ENCODE data around the gene MAP4K2. TPM values are rescaled to one million over a fixed set of nuclear protein-coding genes. Genes with fewer than 3 reads are reported as not detected.

Gene MAP4K2
- total RNA-seq, 1 donor from 2014 or later, result 12.7 TPM

DNA sequence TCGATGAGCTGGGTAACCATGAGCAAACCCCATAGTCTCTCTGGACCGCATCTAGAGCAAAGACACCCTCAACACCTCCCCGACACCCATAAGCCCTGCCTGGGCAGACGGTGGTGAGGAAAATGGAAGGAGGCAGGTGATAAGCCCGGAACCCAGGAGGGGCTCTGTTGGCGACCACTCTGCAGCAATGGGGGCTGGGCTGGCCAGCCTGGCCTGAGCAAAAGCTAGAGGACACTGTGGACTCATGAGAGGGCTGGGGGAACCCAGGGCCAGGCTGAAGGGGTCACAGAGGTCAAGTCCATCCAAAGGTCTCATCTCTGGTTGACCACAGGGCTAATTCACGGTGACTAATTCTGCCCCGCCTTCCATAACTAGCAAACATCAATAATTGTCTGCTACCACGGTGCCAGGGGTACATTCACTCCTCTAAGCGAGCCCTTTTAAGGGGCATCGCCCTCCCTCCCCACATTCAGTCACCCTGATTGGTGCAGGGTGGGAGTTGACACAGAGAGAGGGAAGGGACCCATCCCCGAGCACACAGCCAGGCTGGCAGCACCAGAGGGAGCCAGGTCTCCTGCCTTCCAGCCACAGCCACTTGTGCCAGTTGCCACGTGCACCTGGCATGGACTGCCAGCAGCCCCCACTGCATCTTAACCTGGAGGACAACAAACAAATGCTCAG lies 47.2 kb downstream of the MAP4K2 start:
- Mint-ChIP-seq H3K4me1 (ENCODE audit: low read depth) (peaks cover 11% of the 10 kb centered on the region), H3K27me3 (no peaks in the 10 kb centered on the region), H3K36me3 (ENCODE audit: insufficient read depth) (no peaks in the 10 kb centered on the region), H3K27ac (no peak overlapping the region), H3K4me3 (ENCODE audit: low read depth) (no peak overlapping the region), H3K9me3 (ENCODE audit: low read depth) (no peaks in the 10 kb centered on the region)
- no peak for DNase-seq (ENCODE audit: low spot score, unreplicated experiment)
- TF ChIP-seq CTCF (IDR thresholded peaks at IDR 0.05; ENCODE audit: unreplicated experiment), result no peak

DNA sequence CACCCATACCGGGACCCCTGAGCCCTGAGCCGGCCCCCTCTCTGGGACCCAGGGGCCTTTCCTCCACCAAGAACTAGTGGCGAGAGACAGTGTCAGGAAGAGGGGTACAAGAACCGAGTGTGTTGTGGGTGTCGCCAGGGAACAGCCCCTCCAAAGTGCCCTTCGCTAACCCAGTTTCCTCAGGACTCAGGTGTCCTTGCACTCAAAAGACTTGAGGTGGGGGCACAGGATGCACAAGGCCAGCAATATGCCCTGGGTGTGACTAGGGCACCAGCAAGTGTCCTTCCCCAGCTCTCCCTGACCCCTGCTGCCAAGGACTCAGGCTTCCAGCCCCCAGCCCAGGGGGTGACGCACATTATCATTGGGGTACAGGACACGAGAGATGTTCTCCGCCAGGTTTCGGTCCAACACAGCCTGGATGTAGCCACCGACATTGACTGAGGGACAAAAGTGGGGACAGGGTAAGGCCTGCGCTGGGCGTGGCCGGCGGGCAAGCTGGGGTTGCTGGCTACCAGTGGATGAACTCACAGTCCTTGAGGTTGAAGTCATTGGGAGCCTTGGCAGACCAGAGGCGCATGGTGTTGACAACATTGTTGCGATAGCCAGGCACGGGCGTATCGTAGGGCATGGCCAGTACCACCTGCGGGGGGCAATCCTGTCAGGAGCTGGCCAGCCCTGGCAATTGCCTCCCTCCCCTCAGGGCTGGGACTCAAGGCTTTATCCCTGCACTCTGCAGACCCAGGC lies 47.9 kb downstream of the MAP4K2 start:
- no peak for DNase-seq (ENCODE audit: low spot score, unreplicated experiment)
- no peak for TF ChIP-seq CTCF (IDR thresholded peaks at IDR 0.05; ENCODE audit: unreplicated experiment)
- Mint-ChIP-seq H3K27me3 (peaks cover 1% of the 10 kb centered on the region), H3K36me3 (ENCODE audit: insufficient read depth) (peaks cover under 1% of the 10 kb centered on the region), H3K4me1 (ENCODE audit: low read depth) (peaks cover 10% of the 10 kb centered on the region), H3K4me3 (ENCODE audit: low read depth) (no peak overlapping the region), H3K27ac (no peak overlapping the region), H3K9me3 (ENCODE audit: low read depth) (no peaks in the 10 kb centered on the region)

GRCh38 chr11:64754124-64754918 lies 48.7 kb downstream of the MAP4K2 start:
- H3K4me3 Mint-ChIP-seq (ENCODE audit: low read depth), result no peak overlapping the region
- H3K9me3 Mint-ChIP-seq (ENCODE audit: low read depth), result no peaks in the 10 kb centered on the region
- H3K27ac Mint-ChIP-seq, result no peak overlapping the region
- peaks cover 3% of the 10 kb centered on the region for H3K27me3 Mint-ChIP-seq
- no peak for DNase-seq (ENCODE audit: low spot score, unreplicated experiment)
- peaks cover 2% of the 10 kb centered on the region for H3K4me1 Mint-ChIP-seq (ENCODE audit: low read depth)
- no peak for TF ChIP-seq CTCF (IDR thresholded peaks at IDR 0.05; ENCODE audit: unreplicated experiment)
- peaks cover 2% of the 10 kb centered on the region for H3K36me3 Mint-ChIP-seq (ENCODE audit: insufficient read depth)

DNA sequence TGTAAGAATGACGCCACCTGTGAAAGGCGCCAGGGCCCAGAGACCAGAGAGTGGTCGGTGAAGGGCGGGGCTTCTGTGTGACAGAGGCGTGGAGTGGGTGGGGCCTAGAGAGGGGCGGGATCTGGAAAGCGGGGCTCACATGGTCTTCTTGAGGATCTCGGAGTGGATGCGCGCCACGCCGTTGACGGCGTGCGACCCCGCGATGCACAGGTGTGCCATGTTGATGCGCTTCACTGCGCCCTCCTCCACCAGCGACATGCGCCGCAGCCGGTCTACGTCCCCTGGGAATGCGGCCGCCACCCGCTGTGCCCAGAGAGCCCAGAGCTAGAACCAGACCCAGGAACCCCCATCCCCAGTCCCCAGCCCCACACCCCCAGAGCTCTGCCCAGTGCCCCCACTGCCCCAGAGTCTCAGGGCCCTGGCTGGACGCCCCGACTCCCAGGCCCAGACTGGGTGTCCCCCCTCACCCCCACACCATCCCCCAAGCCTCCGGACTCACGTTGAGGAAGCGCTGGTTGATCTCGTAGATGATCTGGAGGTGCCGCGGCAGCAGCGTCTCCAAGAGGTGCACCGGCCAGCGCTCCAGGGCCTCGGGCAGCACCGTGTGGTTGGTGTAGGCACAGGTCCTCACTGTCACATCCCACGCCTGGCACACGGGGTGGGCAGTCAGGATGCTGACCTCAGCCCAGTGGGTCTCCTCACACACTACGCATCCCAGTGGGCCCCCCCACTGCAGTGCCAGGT lies 49.5 kb downstream of the MAP4K2 start:
- H3K36me3 Mint-ChIP-seq (ENCODE audit: insufficient read depth), result peaks cover 2% of the 10 kb centered on the region
- H3K4me3 Mint-ChIP-seq (ENCODE audit: low read depth), result no peak overlapping the region
- TF ChIP-seq CTCF (IDR thresholded peaks at IDR 0.05; ENCODE audit: unreplicated experiment), result no peak
- no peaks in the 10 kb centered on the region for H3K9me3 Mint-ChIP-seq (ENCODE audit: low read depth)
- H3K27me3 Mint-ChIP-seq, result peaks cover 3% of the 10 kb centered on the region
- DNase-seq (ENCODE audit: low spot score, unreplicated experiment), result no peak
- H3K4me1 Mint-ChIP-seq (ENCODE audit: low read depth), result no peaks in the 10 kb centered on the region
- H3K27ac Mint-ChIP-seq, result no peak overlapping the region

- Mint-ChIP-seq H3K27ac (no peak overlapping the region), H3K4me3 (ENCODE audit: low read depth) (no peak overlapping the region), H3K36me3 (ENCODE audit: insufficient read depth) (peaks cover 2% of the 10 kb centered on the region), H3K9me3 (ENCODE audit: low read depth) (no peaks in the 10 kb centered on the region), H3K4me1 (ENCODE audit: low read depth) (no peaks in the 10 kb centered on the region), H3K27me3 (peaks cover 6% of the 10 kb centered on the region)
- no peak for DNase-seq (ENCODE audit: low spot score, unreplicated experiment)
- no peak for TF ChIP-seq CTCF (IDR thresholded peaks at IDR 0.05; ENCODE audit: unreplicated experiment)
These were observed 50.0 kb downstream of the MAP4K2 start for GRCh38 chr11:64753019-64753379.

All from progenitor cell of endocrine pancreas (in vitro differentiated cells).